Fibroblast of lung (primary cell): ENCODE data around the gene NEB.

Source experiments
- CTCF ChIP-seq, 2 donors: IDR thresholded peaks in 1 of 2; conservative IDR thresholded peaks in 1 of 2; 1 replicate in 1 of 2; 2 replicates in 1 of 2; pipeline ENCODE4 v1.5.1; 2011 to 2012; ENCODE audit warnings: low read length in 2 of 2, control low read depth in 1 of 2, inconsistent platforms in 1 of 2, low read depth in 1 of 2, mild to moderate bottlenecking in 1 of 2
- EZH2 ChIP-seq: IDR thresholded peaks from 2 replicates; pipeline ENCODE4 v1.5.1; 2012; ENCODE audit warnings: low read length, control low read depth, mild to moderate bottlenecking; ENCODE audit errors: missing control alignments

GRCh38 chr2:151614606-151615306 lies 119.5 kb downstream of the NEB start:
- TF ChIP-seq CTCF (conservative IDR thresholded peaks at IDR 0.05 in 1 of 2, IDR thresholded peaks at IDR 0.05 in 1 of 2; ENCODE audit: low read depth in 1 of 2, low read length in 2 of 2) (no peak), EZH2 (no peak)
